ENCODE measurements around the gene LMNTD2.

LMNTD2 gene

DNA sequence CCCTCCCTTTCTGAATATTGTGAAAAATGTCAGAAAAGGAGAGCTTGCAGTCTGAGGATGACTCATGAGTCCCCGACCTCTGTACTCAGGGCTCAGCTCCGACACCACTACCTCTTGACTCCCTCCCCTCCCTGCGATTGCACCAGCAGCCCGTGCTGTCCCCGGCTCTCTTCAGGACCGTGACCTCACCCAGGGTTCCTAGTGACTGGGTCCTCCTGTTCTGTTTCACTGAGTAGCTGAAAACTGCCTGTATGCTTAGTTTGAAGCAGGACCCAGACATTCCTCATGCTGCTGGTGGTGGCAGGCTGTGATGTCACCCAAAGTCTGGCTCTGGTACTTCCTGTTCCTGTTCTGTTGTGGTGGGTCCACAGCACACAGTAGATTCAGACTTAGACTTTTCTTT is 27.4 kb upstream of the LMNTD2 start:
- H3K36me3 ChIP-seq (ENCODE audit: control insufficient read depth, insufficient read depth, low read length), result peaks cover 65% of the 10 kb centered on the region
- H3K27ac ChIP-seq (ENCODE audit: insufficient read depth, low read length, poor library complexity, severe bottlenecking), result peak overlapping the region; percentile 67

DNA sequence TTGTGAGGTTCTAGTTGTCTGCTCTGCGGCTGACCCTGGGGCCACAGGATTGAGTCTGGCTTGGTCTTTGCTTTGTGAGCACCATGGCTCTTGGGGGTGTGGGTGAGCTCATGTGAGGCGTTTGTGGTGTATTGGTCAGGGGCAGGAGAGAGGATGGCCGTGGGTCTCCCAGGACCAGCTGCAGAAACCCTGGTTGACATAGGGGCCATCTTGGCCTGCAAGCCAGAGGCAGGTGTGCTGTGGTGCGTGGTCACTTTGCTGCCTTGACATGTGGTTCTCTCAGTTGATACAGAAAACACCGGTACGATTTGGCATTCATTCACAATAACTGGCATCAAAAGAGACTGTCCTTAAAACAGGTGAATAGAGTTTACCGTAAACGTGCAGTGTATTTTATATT is 27.0 kb upstream of the LMNTD2 start:
- no peaks in the 10 kb centered on the region for H3K9me3 ChIP-seq (ENCODE audit: control insufficient read depth, low read length)
- H3K27me3 ChIP-seq (replicated peaks; ENCODE audit: control insufficient read depth, insufficient read depth, low read length, poor library complexity, severe bottlenecking), result no peaks in the 10 kb centered on the region
- DNase-seq, result no peak
- no peak overlapping the region for H3K4me3 ChIP-seq (ENCODE audit: insufficient read depth, low read depth, low read length, poor library complexity, severe bottlenecking)
- H3K4me1 ChIP-seq (ENCODE audit: control insufficient read depth, insufficient read depth, low read length, poor library complexity, severe bottlenecking), result peaks cover 15% of the 10 kb centered on the region
- peak overlapping the region; percentile 67 for H3K27ac ChIP-seq (ENCODE audit: insufficient read depth, low read length, poor library complexity, severe bottlenecking)
- peaks cover 64% of the 10 kb centered on the region for H3K36me3 ChIP-seq (ENCODE audit: control insufficient read depth, insufficient read depth, low read length)

More for the DNA sequence above, 27.4 kb upstream of the LMNTD2 start:
- Histone ChIP-seq H3K4me1 (ENCODE audit: control insufficient read depth, insufficient read depth, low read length, poor library complexity, severe bottlenecking) (peaks cover 15% of the 10 kb centered on the region), H3K27me3 (replicated peaks; ENCODE audit: control insufficient read depth, insufficient read depth, low read length, poor library complexity, severe bottlenecking) (no peaks in the 10 kb centered on the region), H3K9me3 (ENCODE audit: control insufficient read depth, low read length) (no peaks in the 10 kb centered on the region), H3K4me3 (ENCODE audit: insufficient read depth, low read depth, low read length, poor library complexity, severe bottlenecking) (no peak overlapping the region)
- peak; percentile 50 to 76 (median 51) for DNase-seq

DNA sequence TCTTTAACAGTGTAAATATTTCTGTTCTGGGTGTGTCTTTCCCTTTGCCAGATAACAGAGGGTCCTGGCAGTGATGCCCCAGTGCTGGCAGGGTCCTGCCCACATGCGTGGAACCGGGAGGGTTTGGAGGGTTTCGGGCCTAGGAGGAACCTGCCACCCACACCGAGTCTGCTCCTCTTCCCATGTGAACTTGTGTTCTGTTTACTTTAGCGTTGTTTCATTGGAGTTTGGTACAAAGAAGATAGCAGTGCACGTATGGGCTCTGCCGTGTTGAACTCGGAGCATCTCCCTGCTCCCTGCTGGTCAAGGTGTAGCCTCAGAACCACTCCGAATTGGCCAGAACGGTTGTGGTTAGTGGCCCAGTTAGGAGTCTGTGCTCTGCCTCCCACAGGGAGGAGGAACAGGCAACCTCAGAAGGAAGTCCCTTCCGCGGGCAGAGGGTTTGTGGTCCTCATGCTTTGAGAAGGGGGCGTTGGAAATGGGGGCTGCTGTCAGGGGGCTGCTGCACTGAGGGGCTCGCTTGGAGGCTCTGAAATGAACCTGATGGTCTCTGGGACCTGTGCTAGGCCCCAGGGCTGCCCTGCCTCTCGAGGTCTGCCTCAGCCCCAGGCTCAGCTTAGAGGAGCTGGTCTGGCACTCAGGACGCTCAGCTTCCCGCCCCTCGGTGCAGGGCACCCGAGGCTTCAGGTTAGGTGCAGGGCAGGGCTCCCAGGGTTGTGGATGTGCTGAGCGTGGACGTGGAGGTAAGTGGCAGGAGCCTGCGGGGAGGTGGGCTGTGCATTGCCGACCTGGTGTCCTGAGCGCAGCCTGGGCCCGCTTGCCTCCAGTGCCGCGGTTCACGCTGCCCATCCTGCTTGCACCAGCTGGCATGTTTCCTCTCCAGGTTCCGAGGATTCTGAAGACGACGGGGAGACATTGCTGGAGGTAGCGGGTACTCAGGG is 26.1 kb upstream of the LMNTD2 start:
- no peaks in the 10 kb centered on the region for H3K9me3 ChIP-seq (ENCODE audit: control insufficient read depth, low read length)
- H3K4me3 ChIP-seq (ENCODE audit: insufficient read depth, low read depth, low read length, poor library complexity, severe bottlenecking), result no peak overlapping the region
- H3K36me3 ChIP-seq (ENCODE audit: control insufficient read depth, insufficient read depth, low read length), result peaks cover 63% of the 10 kb centered on the region
- H3K27me3 ChIP-seq (replicated peaks; ENCODE audit: control insufficient read depth, insufficient read depth, low read length, poor library complexity, severe bottlenecking), result no peaks in the 10 kb centered on the region
- H3K4me1 ChIP-seq (ENCODE audit: control insufficient read depth, insufficient read depth, low read length, poor library complexity, severe bottlenecking), result peaks cover 15% of the 10 kb centered on the region
- H3K27ac ChIP-seq (ENCODE audit: insufficient read depth, low read length, poor library complexity, severe bottlenecking), result peak overlapping the region; percentile 23
- DNase-seq, result no peak

DNA sequence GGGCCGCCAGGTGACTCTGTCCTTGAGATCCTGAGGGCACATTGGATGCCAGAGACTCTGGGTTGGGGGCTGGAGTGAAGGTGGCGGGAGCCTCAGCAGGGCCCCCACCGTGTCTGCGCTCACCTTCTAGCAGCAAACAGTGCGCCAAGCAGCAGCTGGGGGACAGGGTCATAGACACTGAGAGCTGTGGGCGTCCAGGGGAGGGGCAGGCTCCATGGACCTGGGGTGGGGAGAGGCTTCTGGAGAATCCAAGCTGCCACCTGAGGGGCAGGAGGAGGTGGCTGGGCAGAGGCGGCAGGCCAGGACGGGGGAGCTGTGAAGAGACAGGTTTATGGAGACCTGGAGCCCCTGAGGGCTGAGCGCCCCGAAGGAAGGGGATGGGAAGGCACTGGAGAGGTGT is 23.7 kb upstream of the LMNTD2 start:
- H3K4me1 ChIP-seq (ENCODE audit: control insufficient read depth, insufficient read depth, low read length, poor library complexity, severe bottlenecking), result peaks cover 28% of the 10 kb centered on the region
- peaks cover 44% of the 10 kb centered on the region for H3K36me3 ChIP-seq (ENCODE audit: control insufficient read depth, insufficient read depth, low read length)
- no peaks in the 10 kb centered on the region for H3K27me3 ChIP-seq (replicated peaks; ENCODE audit: control insufficient read depth, insufficient read depth, low read length, poor library complexity, severe bottlenecking)
- no peak overlapping the region for H3K27ac ChIP-seq (ENCODE audit: insufficient read depth, low read length, poor library complexity, severe bottlenecking)
- H3K9me3 ChIP-seq (ENCODE audit: control insufficient read depth, low read length), result no peaks in the 10 kb centered on the region
- no peak overlapping the region for H3K4me3 ChIP-seq (ENCODE audit: insufficient read depth, low read depth, low read length, poor library complexity, severe bottlenecking)
- DNase-seq, result no peak

DNA sequence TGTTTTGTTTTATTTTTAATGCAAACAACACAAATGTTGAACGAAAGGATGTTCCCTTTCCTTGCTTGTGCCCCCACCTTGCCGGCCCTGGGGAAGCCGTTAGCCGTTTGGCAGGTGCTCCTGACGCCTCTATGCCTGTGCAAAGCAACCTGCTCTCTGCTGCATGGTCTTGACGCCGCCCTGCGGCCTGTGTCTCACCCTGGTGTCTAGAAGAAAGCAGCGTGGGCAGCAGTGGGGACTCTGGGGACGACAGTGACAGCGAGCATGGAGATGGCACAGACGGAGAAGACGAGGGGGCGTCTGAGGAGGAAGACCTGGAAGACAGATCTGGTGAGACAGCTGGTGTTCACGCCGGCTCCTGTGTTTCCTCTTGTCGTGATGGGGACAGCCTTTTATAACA is 21.2 kb upstream of the LMNTD2 start:
- H3K27me3 ChIP-seq (replicated peaks; ENCODE audit: control insufficient read depth, insufficient read depth, low read length, poor library complexity, severe bottlenecking), result no peaks in the 10 kb centered on the region
- H3K36me3 ChIP-seq (ENCODE audit: control insufficient read depth, insufficient read depth, low read length), result peaks cover 31% of the 10 kb centered on the region
- H3K27ac ChIP-seq (ENCODE audit: insufficient read depth, low read length, poor library complexity, severe bottlenecking), result no peak overlapping the region
- peaks cover 37% of the 10 kb centered on the region for H3K4me1 ChIP-seq (ENCODE audit: control insufficient read depth, insufficient read depth, low read length, poor library complexity, severe bottlenecking)
- no peak for DNase-seq
- no peaks in the 10 kb centered on the region for H3K9me3 ChIP-seq (ENCODE audit: control insufficient read depth, low read length)
- no peak overlapping the region for H3K4me3 ChIP-seq (ENCODE audit: insufficient read depth, low read depth, low read length, poor library complexity, severe bottlenecking)

DNA sequence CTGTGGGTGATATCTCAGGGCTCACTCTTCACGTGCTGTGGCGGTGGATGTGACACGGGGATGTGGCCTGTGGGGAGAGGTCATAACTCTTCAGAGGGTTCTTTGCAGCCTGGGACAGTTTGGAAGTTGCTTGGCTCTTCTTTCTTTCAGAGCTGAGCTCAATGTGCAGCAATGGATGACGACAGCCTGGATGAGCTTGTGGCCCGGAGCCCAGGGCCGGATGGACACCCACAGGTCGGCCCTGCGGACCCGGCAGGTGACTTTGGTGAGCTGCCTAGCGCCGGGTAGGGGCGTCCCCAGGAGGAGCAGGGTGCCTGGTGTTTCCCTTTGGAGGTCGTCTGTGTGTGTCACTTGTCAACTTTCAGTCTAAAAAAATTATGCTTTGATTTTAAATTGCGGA is 20.8 kb upstream of the LMNTD2 start:
- Histone ChIP-seq H3K9me3 (ENCODE audit: control insufficient read depth, low read length) (no peaks in the 10 kb centered on the region), H3K27ac (ENCODE audit: insufficient read depth, low read length, poor library complexity, severe bottlenecking) (no peak overlapping the region), H3K4me1 (ENCODE audit: control insufficient read depth, insufficient read depth, low read length, poor library complexity, severe bottlenecking) (peaks cover 35% of the 10 kb centered on the region), H3K36me3 (ENCODE audit: control insufficient read depth, insufficient read depth, low read length) (peaks cover 27% of the 10 kb centered on the region), H3K27me3 (replicated peaks; ENCODE audit: control insufficient read depth, insufficient read depth, low read length, poor library complexity, severe bottlenecking) (no peaks in the 10 kb centered on the region), H3K4me3 (ENCODE audit: insufficient read depth, low read depth, low read length, poor library complexity, severe bottlenecking) (no peak overlapping the region)
- DNase-seq, result no peak

DNA sequence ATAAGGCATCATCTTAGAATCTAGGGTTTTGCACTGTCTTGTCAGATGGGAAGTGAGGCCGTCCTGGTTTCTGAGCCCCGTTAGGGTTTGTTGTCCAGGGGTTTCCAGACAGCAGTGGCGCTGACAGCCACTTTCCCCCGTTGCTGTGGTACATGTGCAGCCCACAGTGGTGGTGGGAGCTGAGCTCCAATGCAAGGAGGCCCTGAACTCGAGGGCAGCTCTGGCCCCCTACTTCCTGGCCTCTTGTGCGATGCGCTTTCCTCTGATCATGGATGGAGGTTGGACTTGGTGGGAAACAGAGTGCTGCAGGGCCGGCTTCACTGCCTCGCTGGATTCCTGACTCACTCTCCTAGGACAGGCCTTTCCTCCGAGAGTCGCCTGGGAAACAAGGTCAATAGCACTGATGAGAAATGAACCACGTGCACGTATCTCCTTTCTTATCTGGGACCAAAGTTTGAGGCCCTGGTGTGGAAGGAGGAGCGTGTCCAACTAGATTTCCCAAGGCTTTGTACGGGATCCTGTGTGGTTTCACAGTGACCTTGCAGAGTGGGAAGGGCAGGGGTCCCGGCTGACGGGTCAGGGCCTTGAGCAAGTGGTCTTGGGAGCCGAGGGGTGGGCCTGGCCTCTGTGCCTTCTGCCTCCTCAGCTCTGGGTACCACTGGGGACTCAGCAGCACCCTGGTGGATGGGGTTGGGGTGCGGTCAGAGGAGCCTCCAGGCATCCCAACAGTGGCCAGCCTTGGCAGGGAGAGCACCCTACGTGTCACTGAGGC is 19.5 kb upstream of the LMNTD2 start:
- Histone ChIP-seq H3K27ac (ENCODE audit: insufficient read depth, low read length, poor library complexity, severe bottlenecking) (no peak overlapping the region), H3K36me3 (ENCODE audit: control insufficient read depth, insufficient read depth, low read length) (peaks cover 25% of the 10 kb centered on the region), H3K9me3 (ENCODE audit: control insufficient read depth, low read length) (no peaks in the 10 kb centered on the region), H3K4me1 (ENCODE audit: control insufficient read depth, insufficient read depth, low read length, poor library complexity, severe bottlenecking) (peaks cover 41% of the 10 kb centered on the region), H3K27me3 (replicated peaks; ENCODE audit: control insufficient read depth, insufficient read depth, low read length, poor library complexity, severe bottlenecking) (no peaks in the 10 kb centered on the region), H3K4me3 (ENCODE audit: insufficient read depth, low read depth, low read length, poor library complexity, severe bottlenecking) (no peak overlapping the region)
- no peak for DNase-seq

DNA sequence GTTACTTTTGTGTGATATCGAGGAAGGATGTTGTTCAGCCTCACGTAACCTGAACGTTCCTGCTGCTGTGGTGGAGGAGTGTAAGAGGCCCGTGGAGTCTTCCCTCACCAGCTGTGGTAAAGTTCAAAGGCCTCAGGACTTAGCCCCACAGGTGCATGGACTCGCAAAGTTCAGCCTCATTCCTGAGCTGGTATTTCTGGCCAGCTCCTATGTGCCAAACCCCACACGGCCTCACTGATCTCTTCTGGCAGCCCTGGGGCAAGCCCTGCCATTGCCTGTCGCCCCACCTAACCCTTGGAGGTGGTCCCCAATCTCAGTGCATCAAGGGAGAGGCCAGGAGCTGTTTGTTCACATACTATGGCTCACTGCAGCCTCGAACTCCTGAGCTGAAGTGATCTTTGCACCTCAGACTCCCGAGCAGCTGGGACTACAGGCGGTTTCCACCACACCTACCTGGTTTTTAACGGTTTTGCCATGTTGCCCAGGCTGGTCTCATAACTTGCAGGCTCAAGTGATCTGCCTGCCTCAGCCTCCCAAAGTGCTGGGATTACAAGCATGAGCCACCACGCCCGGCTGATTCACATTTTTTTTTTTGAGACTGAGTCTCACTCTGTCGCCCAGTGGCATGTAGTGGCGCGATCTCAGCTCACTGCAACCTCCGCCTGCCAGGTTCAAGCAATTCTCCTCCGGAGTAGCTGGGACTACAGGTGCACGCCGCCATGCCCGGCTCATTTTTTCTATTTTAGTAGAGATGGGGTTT is 17.9 kb upstream of the LMNTD2 start:
- no peaks in the 10 kb centered on the region for H3K27me3 ChIP-seq (replicated peaks; ENCODE audit: control insufficient read depth, insufficient read depth, low read length, poor library complexity, severe bottlenecking)
- peaks cover 14% of the 10 kb centered on the region for H3K36me3 ChIP-seq (ENCODE audit: control insufficient read depth, insufficient read depth, low read length)
- H3K4me1 ChIP-seq (ENCODE audit: control insufficient read depth, insufficient read depth, low read length, poor library complexity, severe bottlenecking), result peaks cover 50% of the 10 kb centered on the region
- no peak overlapping the region for H3K4me3 ChIP-seq (ENCODE audit: insufficient read depth, low read depth, low read length, poor library complexity, severe bottlenecking)
- no peaks in the 10 kb centered on the region for H3K9me3 ChIP-seq (ENCODE audit: control insufficient read depth, low read length)
- DNase-seq, result no peak
- no peak overlapping the region for H3K27ac ChIP-seq (ENCODE audit: insufficient read depth, low read length, poor library complexity, severe bottlenecking)

DNA sequence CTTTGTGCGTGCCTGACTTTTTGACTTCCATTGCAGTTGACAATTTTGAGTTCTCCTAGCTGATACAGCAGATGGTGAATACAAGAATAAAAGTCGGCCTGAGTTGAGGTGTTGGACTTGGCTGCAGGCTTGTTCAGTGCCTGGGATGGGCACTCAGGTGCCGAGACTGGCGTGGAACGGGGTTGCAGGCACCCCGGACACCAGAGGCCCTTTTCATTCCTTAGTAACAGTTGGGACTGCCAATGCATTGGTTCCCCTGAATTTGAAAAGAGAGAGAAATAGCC is 17.0 kb upstream of the LMNTD2 start:
- peaks cover 50% of the 10 kb centered on the region for H3K4me1 ChIP-seq (ENCODE audit: control insufficient read depth, insufficient read depth, low read length, poor library complexity, severe bottlenecking)
- peaks cover 7% of the 10 kb centered on the region for H3K36me3 ChIP-seq (ENCODE audit: control insufficient read depth, insufficient read depth, low read length)
- H3K9me3 ChIP-seq (ENCODE audit: control insufficient read depth, low read length), result no peaks in the 10 kb centered on the region
- no peak for DNase-seq
- no peaks in the 10 kb centered on the region for H3K27me3 ChIP-seq (replicated peaks; ENCODE audit: control insufficient read depth, insufficient read depth, low read length, poor library complexity, severe bottlenecking)
- peak overlapping the region; percentile 50 for H3K4me3 ChIP-seq (ENCODE audit: insufficient read depth, low read depth, low read length, poor library complexity, severe bottlenecking)
- no peak overlapping the region for H3K27ac ChIP-seq (ENCODE audit: insufficient read depth, low read length, poor library complexity, severe bottlenecking)
